ENCODE measurements around the gene TBKBP1.

GRCh38 chr17:47649153-47649971, 44.6 kb upstream of the TBKBP1 start, which contains the start of gene KPNB1:
- TF ChIP-seq CTCF (IDR thresholded peaks at IDR 0.05), result peak in 1 of 3 experiments; percentile 8
- TF ChIP-seq POLR2A (IDR thresholded peaks at IDR 0.05), result peak in 1 of 2 donors; percentile 24
- TF ChIP-seq POLR2AphosphoS5 (IDR thresholded peaks at IDR 0.05; ENCODE audit: insufficient read depth in 1 of 2, low read depth in 1 of 2), result peak; percentile 84 to 93

Data from vagina (tissue), 2 donors.